HG03025 (cell line): ENCODE data around the gene FBP2.

ENCODE experiments used
- ATAC-seq: cut with Tn5 transposase; IDR thresholded peaks from one replicate; pipeline ENCODE4 v1.9.1; 2021; ENCODE audit warnings: mild to moderate bottlenecking, moderate library complexity; ENCODE audit not compliant: unreplicated experiment, low FRiP score

The FBP2 gene

DNA sequence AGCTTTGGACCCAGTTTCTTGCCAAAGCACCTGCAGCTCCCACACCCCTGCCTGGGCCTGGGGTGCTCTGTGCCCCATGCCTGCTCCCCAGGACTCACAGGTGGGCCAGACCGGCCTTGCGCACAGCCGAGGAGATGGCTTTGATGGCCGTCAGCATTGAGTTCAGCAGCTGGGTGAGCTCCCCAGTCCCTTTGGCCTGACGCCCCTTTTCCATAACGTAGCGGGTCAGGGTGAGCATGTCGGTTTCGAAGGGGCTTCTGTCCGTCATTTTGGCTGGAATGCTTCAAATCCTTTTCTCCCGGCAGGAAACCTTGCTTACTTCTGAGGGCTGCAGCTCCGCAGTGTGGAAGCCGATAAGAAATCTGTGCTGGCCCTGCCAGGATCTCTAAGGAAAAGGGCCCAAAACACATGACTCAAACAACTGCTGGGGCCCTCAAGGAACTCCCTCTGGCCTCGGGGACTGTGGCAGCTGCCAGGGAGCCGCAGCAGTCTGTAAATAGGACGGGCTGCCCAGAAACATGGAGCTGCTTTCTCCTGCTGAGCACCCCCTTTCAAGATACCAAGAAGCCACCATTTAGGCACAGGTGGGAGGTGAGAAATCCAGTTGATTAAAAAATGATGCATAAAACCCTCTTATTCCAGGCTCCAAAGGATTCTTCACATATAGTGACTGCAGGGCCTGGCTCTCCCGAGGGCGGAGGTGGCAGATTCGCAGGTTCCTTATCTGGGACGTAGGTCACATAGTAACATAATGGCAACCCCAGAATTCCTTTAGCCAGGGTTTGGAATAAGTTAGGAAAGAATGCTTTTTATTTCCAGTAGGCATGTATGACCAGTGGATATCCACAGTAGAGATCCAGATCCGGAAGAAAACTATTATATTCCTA lies at the start of gene FBP2:
FBP2 (minus strand) TSS at position 366 of the 887 bp plus-strand sequence; CDS start at position 268, 98 bp downstream.
- no peak for ATAC-seq

GRCh38 chr9:94643176-94643575 lies 49.6 kb upstream of the FBP2 start:
- ATAC-seq, result no peak

DNA sequence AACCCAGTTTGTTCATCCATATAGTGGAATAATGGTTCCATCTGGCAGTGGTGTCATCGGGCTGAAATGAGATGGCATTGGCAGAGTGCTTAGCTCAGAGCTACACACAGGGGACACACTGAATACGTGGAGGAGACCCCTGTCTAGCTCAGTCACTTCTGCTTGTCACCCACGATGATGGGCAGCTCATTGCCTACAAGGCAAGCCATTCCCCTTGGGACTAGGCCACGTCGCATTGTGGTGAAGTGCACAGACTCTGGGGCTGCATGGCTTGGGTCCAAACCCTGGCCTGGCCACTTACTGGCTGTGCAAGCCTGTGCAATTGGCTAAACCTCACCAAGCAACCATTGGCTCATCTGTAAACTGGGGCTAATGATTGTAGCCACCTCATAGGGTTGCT lies 48.9 kb upstream of the FBP2 start:
- no peak for ATAC-seq

DNA sequence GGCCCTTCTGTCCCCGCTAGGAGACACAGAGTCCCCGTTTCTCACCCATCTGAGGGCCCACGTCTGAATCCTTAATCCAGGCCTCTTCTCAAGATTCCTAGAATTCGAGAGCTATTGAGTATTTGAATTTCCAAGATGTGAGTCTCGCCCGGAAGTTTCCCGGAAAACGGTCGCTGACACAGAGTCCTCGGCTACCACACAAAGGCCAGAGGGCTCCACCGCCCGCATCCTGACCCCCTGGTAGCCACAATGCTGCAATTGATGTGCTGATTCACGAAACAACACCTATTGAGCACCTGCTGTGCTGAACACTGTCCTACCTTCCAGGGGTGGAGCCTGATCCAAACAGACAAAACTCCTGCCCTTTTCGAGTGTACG lies 46.4 kb upstream of the FBP2 start:
- ATAC-seq, result no peak

DNA sequence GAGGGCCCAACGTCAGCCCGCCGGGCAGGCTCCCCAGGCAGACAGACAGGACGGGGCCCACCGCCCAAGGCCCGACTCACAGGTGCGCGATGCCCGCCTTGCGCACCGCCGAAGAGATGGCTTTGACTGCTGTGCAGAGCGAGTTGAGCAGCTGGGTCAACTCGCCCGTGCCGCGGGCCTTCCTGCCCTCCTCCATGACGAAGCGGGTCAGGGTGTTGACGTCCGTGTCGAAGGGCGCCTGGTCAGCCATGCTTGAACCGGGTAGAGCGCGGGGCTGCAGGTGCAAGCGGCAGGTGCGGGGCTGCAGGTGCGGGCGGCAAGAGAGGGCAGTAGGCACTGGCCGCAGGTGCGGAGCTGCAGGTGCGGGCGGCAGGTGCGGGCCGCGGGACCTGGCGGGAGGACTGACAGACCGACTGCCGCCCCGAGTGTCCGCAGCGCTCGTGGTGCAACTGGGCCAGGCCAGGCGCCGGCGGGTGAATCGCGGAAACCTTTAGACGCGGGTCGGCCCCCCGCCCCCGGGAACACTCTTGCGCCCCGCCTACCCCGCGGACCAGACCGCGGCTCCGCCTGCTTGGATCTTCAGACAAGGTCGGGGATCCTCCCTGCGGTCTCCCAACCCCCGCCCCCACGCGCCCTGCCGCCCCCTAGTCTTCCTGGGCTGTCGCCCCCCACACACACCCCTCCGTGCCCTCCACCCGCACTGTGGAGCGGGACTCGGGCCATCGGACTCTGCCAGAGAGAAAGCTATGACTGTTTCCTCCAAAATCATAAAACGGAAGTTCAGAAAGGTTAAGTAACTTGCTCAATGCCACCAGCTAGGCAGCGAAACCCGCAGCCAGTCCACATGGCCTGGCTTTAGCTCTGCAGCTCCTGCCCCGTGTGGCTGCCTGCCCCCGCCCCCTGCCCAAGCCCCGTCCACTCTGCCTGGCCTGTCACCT lies 45.7 kb upstream of the FBP2 start, which contains the start of gene FBP1:
FBP1 (minus strand) TSS at position 458 of the 938 bp plus-strand sequence; CDS start at position 250, 208 bp downstream.
- ATAC-seq, result no peak

DNA sequence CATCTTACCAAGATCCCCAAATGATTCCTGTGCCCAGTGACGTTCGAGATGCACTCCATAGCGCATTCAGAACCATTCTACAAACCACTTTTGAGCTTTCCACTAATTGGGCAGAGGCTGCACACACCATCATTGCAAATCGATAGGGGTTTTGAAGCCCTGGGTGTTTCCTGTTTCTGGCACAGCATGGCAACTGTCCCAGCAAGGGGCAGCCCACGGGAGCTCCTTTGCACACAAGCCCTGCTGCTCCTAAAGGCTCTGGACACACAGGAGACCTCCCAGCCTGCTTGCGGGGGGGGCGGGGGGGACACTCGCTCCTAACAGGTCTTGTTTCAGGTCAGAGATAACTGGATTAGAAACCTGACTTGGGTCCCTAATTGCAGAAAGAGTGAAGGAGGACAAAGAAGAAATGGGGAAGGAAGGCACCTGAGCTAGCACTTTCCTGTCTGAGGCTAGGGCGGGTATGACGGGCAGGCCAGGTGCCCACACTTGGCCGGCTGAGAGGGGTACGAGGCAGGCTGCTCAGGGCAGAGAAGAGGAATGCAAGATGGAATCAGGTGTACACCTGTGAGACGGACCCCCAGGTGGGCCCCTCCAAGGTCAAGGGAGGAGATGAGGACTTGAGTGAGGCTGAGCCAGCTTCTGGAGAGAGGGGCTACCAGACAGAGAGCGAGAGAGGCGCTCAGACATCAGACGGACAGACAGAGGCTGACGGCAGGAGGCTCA lies 44.9 kb upstream of the FBP2 start:
- ATAC-seq, result no peak

DNA sequence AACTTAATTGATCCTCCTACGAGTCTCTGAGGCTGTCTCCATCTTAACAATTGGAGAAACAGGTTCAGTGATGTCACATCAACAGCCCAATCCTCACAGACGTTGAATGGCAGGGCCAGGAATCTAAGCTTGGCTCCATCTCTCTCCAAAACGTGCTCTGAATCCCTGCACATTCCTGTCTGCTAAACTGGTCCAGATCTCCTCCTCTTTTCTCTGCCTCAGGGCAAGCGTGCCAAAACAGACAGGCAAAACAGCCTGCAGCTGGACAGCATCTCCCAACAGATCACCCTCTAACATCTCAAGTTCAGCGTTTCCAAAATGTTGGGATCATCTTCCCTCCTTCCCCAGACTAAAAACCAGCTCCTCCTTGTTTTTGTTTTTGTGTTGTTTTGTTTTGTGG lies 39.1 kb upstream of the FBP2 start:
- no peak for ATAC-seq

- no peak for ATAC-seq
These were observed 38.0 kb upstream of the FBP2 start for GRCh38 chr9:94631599-94631998.

DNA sequence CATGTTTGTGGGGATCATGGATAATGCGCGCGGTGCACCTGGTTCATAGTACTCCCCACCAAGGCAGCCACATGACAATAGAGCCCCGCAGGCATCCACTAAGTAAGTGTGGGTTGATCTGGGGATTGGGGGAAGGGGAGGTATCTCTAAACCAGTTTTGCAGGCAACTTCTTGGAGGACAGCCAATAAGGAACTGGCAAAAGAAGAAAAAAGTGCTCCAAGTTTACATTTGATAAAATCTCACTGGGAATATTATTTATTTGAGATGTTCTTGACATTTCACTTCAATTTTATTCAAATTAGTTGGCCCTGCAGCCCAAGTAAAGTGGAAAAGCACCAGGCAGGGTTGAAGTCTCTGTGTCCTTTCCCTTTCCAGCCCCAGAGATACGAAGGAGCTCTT lies 37.2 kb upstream of the FBP2 start:
- no peak for ATAC-seq

DNA sequence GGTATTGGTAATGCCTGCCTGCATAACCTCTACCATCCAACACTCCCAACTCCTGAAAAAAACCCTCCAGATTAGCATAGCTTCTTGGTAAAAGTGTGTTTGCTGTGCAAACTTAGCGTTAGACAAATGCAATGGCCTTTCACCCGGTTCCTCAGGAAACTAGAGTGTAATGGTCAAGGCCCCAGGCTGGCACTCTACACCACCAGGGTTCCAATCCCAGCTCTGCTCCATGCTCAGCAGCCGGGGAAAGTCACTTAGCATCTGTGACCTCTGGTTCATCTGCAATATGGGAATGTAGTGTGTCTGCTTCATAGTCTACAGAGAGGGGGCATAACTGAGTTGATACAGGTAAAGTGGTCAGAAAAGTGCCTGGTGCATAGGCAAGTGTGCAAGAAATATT lies 36.7 kb upstream of the FBP2 start:
- no peak for ATAC-seq

DNA sequence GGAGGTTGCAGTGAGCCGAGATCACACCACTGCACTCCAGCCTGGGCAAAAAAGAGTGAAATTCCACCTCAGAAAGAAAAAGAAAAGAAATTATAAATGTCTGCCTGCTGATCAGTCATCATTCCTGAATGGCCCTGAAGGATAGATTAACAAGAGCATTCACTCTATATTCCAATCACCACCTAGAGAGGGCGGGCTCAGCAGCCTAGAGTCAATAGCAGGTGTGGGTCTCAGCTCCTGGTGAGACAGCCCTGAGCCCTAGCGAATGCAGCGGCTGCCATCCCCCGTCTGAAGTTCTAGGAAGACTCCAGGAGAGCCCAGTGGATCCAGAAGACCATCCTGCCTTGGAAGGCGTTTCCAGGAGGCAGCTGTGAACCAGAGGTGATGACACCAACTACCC lies 33.7 kb upstream of the FBP2 start:
- no peak for ATAC-seq

DNA sequence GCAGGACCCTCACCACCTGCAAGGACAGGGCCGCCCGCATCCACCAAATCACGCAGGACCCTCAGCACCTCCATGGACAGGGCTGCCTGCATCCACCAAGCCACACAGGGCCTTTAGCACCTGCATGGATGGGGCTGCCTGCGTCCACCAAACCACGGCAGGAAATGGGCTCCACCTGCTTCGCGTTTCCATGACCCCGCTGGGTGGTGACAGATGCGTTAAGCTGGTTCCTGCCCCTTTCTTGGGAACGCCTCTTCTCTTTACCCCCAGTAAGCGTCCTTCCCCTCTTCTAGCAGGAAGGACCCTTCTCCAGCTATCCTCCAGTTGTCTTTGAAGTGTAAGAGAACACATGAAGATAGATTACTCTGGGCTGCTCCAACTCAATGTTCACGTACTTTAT lies 32.2 kb upstream of the FBP2 start:
- ATAC-seq, result no peak

GRCh38 chr9:94624629-94625028 lies 31.0 kb upstream of the FBP2 start:
- ATAC-seq, result no peak

DNA sequence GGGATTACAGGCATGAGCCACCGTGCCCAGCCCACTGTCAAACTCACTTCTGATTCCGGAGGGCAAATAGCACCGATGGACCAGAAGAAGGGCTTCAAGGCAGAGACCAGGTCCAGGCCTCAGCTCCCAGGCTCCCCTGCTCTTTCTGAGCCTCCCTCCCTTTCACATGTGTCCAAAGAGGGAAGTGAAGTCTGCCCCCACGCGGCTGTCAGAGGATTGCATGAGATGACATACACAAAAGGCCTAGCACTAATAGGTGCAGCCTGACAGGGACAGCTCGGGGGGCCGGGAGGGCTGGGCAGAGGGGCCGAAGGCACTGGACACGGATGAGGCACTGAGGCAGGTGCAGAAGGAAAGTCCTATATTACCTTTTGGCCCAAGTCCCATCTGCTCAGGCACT lies 29.6 kb upstream of the FBP2 start:
- ATAC-seq, result no peak

DNA sequence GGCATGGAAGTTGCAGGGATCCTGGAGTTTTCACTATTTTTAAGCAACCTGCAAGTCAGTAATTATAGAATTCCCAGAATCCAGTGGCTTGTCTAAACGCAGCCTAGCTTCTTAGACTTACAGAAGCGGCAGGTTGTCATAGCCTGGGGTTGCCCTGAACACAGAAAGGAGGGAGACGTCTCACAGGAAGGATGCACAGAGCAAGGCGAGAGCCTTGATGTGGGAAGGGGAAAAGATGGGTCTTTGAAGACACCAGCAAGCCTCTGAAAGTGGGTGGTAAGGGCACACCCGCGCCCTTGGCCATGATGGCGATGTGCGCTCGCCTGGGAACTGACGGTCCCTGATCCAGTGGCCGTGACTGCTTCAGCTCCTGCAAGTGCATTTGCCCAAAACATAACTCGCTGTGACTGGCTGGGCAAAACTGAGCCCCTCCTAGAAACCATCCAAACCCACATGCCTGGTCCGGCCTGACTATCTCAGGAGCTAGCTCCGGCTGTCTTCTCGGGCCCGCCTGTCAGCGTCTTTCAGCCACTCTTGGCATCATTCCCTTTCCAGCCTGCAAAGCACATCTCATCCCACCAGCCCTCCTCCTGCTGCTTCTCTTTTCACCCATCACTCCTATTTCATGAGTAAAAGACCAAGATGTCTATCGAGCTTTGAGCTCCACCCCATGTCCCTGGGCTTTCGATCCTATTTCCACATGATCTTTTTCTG lies 28.6 kb upstream of the FBP2 start:
- no peak for ATAC-seq

DNA sequence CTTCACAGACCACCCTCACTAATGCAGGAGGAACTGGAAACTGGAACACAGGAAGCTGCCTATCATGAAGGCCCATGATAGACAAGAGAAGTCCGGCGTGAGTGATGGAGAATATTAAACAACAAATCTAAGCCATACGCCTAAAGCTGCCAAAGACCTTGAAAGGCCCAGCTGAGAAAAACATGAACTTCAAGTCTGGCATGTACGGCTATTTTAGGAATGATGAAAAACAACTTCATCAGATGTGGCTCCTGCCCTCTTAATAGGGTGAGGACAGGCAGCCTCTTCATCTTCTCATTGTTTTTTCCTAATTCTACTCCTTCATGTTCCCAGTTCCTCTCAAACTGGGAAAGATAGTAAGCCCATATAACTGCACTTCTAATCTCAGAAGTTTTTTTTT lies 25.4 kb upstream of the FBP2 start:
- no peak for ATAC-seq

DNA sequence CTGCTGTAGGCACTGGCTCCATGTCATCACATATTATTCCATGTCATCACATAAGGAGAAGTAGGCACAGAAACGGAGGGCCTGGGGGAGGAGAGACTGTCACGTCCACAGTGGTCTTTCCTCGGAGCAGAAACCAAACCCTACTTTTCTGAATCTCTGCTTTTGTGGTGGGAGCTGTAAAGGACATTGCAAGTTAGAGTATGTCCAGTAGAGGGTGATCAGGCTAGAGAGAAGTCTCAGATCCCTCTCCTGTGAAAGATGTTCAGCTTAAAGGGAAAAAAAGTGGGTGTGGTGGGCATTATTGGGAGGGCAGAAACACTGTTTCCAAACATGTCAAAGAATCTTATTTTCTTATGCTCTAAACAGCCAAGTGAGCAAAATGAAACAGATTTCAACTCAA lies 19.4 kb upstream of the FBP2 start:
- no peak for ATAC-seq

GRCh38 chr9:94612071-94612470 lies 18.4 kb upstream of the FBP2 start:
- no peak for ATAC-seq

DNA sequence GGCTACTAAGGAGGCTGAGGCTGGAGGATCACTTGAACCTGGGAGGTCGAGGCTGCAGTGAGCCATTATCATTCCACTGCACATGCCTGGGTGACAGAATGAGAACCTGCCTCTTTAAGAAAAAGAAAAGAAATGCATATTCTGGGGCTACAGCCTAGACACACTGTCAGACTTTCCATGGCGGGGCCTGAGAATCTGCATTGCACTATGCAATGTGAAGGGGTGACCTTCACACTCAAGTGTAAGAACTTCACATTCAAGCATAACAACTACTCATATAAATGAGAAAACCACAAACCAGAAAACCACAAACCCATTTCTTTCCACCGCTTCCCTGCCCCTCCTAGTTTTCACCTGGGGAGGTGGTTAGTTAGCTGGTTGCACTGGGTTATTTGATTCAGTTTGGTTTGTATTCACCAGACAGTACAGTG lies 18.0 kb upstream of the FBP2 start:
- ATAC-seq, result no peak

DNA sequence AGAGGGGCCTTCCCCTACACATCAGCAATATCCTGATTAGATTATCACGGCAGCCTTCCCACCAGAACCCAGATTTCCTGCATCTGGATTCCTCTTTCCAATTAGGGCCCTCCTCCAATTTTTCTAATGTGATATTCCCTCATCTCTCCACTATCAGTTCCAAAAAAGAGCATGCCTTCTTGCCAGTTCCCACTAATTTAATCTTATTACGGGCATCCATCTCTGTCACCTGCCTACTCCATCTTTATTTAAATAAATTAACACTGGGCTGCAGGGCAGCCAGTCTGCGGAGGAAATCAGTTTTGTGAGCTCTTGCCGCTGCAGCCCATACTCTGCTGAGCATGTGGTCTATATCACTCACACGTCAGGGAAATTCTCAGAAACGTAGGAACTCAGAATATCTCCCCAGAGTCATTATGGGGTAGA lies 16.6 kb upstream of the FBP2 start:
- ATAC-seq, result no peak
